ENCODE data around the gene PTPRG. TPM values are rescaled to one million over a fixed set of nuclear protein-coding genes. Genes with fewer than 3 reads are reported as not detected.
A peak's percentile ranks its signal among the peaks of the same experiment; 100 is the strongest.

PTPRG gene
- total and polyA plus RNA-seq, 2 experiments from 2014 or later: 24.4 to 131 TPM

GRCh38 chr3:61919371-61919770, 358.0 kb downstream of the PTPRG start:
- ATAC-seq: peak; percentile 59
- Histone ChIP-seq H4K20me1 (replicated peaks; ENCODE audit: insufficient read depth) (no peaks in the 10 kb centered on the region; the same call in 1 of the 2 replicates), H3K4me2 (no peak overlapping the region), H3K4me3 (no peak overlapping the region), H3K27ac (ENCODE audit: low read depth) (no peak overlapping the region), H3K4me1 (ENCODE audit: insufficient read depth) (peaks cover 53% of the 10 kb centered on the region), H3K9me2 (ENCODE audit: insufficient read depth) (0 out of 2 replicates have a peak, but pooled peaks cover 3% of the 10 kb centered on the region), H3K79me2 (replicated peaks; ENCODE audit: insufficient read depth) (peaks cover 89% of the 10 kb centered on the region), H3K36me3 (ENCODE audit: insufficient read depth) (no peaks in the 10 kb centered on the region), H3K27me3 (ENCODE audit: insufficient read depth) (no peaks in the 10 kb centered on the region), H3F3A (replicated peaks; ENCODE audit: low read depth) (no peaks in the 10 kb centered on the region), H2AFZ (no peak overlapping the region)
- Mint-ChIP-seq H3K27me3 (ENCODE audit: insufficient read depth, low read depth, poor library complexity) (no peaks in the 10 kb centered on the region), H3K4me3 (no peak overlapping the region), H3K9me3 (no peaks in the 10 kb centered on the region), H3K4me1 (peaks cover 70% of the 10 kb centered on the region), H3K27ac (no peak overlapping the region), H3K36me3 (ENCODE audit: low read depth) (no peaks in the 10 kb centered on the region; the same call in 2 of the 3 replicates)
- DNase-seq (ENCODE audit: low spot score): peak; percentile 51
- TF ChIP-seq, protein P1, sequence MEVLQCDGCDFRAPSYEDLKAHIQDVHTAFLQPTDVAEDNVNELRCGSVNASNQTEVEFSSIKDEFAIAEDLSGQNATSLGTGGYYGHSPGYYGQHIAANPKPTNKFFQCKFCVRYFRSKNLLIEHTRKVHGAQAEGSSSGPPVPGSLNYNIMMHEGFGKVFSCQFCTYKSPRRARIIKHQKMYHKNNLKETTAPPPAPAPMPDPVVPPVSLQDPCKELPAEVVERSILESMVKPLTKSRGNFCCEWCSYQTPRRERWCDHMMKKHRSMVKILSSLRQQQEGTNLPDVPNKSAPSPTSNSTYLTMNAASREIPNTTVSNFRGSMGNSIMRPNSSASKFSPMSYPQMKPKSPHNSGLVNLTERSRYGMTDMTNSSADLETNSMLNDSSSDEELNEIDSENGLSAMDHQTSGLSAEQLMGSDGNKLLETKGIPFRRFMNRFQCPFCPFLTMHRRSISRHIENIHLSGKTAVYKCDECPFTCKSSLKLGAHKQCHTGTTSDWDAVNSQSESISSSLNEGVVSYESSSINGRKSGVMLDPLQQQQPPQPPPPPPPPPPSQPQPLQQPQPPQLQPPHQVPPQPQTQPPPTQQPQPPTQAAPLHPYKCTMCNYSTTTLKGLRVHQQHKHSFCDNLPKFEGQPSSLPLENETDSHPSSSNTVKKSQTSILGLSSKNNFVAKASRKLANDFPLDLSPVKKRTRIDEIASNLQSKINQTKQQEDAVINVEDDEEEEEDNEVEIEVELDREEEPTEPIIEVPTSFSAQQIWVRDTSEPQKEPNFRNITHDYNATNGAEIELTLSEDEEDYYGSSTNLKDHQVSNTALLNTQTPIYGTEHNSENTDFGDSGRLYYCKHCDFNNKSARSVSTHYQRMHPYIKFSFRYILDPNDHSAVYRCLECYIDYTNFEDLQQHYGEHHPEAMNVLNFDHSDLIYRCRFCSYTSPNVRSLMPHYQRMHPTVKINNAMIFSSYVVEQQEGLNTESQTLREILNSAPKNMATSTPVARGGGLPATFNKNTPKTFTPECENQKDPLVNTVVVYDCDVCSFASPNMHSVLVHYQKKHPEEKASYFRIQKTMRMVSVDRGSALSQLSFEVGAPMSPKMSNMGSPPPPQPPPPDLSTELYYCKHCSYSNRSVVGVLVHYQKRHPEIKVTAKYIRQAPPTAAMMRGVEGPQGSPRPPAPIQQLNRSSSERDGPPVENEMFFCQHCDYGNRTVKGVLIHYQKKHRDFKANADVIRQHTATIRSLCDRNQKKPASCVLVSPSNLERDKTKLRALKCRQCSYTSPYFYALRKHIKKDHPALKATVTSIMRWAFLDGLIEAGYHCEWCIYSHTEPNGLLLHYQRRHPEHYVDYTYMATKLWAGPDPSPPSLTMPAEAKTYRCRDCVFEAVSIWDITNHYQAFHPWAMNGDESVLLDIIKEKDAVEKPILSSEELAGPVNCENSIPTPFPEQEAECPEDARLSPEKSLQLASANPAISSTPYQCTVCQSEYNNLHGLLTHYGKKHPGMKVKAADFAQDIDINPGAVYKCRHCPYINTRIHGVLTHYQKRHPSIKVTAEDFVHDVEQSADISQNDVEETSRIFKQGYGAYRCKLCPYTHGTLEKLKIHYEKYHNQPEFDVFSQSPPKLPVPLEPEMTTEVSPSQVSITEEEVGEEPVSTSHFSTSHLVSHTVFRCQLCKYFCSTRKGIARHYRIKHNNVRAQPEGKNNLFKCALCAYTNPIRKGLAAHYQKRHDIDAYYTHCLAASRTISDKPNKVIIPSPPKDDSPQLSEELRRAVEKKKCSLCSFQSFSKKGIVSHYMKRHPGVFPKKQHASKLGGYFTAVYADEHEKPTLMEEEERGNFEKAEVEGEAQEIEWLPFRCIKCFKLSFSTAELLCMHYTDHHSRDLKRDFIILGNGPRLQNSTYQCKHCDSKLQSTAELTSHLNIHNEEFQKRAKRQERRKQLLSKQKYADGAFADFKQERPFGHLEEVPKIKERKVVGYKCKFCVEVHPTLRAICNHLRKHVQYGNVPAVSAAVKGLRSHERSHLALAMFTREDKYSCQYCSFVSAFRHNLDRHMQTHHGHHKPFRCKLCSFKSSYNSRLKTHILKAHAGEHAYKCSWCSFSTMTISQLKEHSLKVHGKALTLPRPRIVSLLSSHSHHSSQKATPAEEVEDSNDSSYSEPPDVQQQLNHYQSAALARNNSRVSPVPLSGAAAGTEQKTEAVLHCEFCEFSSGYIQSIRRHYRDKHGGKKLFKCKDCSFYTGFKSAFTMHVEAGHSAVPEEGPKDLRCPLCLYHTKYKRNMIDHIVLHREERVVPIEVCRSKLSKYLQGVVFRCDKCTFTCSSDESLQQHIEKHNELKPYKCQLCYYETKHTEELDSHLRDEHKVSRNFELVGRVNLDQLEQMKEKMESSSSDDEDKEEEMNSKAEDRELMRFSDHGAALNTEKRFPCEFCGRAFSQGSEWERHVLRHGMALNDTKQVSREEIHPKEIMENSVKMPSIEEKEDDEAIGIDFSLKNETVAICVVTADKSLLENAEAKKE (CRISPR knock-in tag; IDR thresholded peaks at IDR 0.05): no peak
- peak; percentile 50 to 62 for TF ChIP-seq CTCF (conservative IDR thresholded peaks at IDR 0.05; ENCODE audit: low read depth in 2 of 2)
- no peak for TF ChIP-seq JUNB (IDR thresholded peaks at IDR 0.05; ENCODE audit: unreplicated experiment)
- TF ChIP-seq ZNF114 (CRISPR knock-in tag; IDR thresholded peaks at IDR 0.05): no peak
- TF ChIP-seq ETS1 (IDR thresholded peaks at IDR 0.05): no peak
- TF ChIP-seq ZNF331 (CRISPR knock-in tag; IDR thresholded peaks at IDR 0.05; ENCODE audit: low read depth): no peak
- TF ChIP-seq CREB1 (CRISPR knock-in tag; IDR thresholded peaks at IDR 0.05; ENCODE audit: low read depth): no peak
- no peak for TF ChIP-seq REST (IDR thresholded peaks at IDR 0.05; ENCODE audit: unreplicated experiment)

Measured in GM23338 (cell line).